Trophoblast cell (in vitro differentiated cells and primary cell): ENCODE results near the gene RCAN3.

Source experiments
- DNase-seq, 2 donors: peaks; one replicate each; pipeline ENCODE4 v3.0.0-alpha.2; 2016
- H2AFZ ChIP-seq: 2 replicates; pipeline ENCODE4 v1.6.1; 2013; ENCODE audit warnings: low read length, moderate library complexity, mild to moderate bottlenecking; ENCODE audit not compliant: insufficient read depth, poor library complexity
- H2AK5ac ChIP-seq: 2 replicates; pipeline ENCODE4 v1.6.1; 2013; ENCODE audit warnings: mild to moderate bottlenecking, low read length
- H2BK120ac ChIP-seq: 2 replicates; pipeline ENCODE4 v1.6.1; 2013; ENCODE audit warnings: low read length, mild to moderate bottlenecking, moderate library complexity; ENCODE audit not compliant: insufficient read depth, poor library complexity
- H2BK12ac ChIP-seq: 2 replicates; pipeline ENCODE4 v1.6.1; 2013; ENCODE audit warnings: mild to moderate bottlenecking, low read length, moderate library complexity
- H2BK5ac ChIP-seq: 2 replicates; pipeline ENCODE4 v1.6.1; 2013; ENCODE audit warnings: low read length, low read depth, moderate library complexity, mild to moderate bottlenecking; ENCODE audit not compliant: poor library complexity
- H3K14ac ChIP-seq: 2 replicates; pipeline ENCODE4 v1.6.1; 2013; ENCODE audit warnings: mild to moderate bottlenecking, low read length
- H3K18ac ChIP-seq: 2 replicates; pipeline ENCODE4 v1.6.1; 2013; ENCODE audit warnings: mild to moderate bottlenecking, low read length
- H3K23ac ChIP-seq: 2 replicates; pipeline ENCODE4 v1.6.1; 2013; ENCODE audit warnings: low read length
- H3K27ac ChIP-seq: 2 replicates; pipeline ENCODE4 v1.5.1; 2013; ENCODE audit warnings: low read depth, mild to moderate bottlenecking, inconsistent platforms, low read length, moderate library complexity
- H3K27me3 ChIP-seq: 2 replicates; pipeline ENCODE4 v1.6.1; 2013; ENCODE audit warnings: inconsistent platforms, mild to moderate bottlenecking, low read length, moderate library complexity; ENCODE audit not compliant: insufficient read depth
- H3K36me3 ChIP-seq, 2 experiments: 1 replicate in 1 of 2; 2 replicates in 1 of 2; pipeline ENCODE4 v1.6.1; 2013; ENCODE audit warnings: low read length in 2 of 2, mild to moderate bottlenecking in 2 of 2, moderate library complexity in 1 of 2; ENCODE audit not compliant: insufficient read depth in 2 of 2, control insufficient read depth in 1 of 2
- H3K4ac ChIP-seq: 2 replicates; pipeline ENCODE4 v1.6.1; 2013; ENCODE audit warnings: low read depth, mild to moderate bottlenecking, low read length, moderate library complexity
- H3K4me1 ChIP-seq, 2 experiments: 1 replicate in 1 of 2; 2 replicates in 1 of 2; pipeline ENCODE4 v1.6.1; 2013; ENCODE audit warnings: low read length in 2 of 2, mild to moderate bottlenecking in 2 of 2, moderate library complexity in 1 of 2; ENCODE audit not compliant: insufficient read depth in 2 of 2, control insufficient read depth in 1 of 2
- H3K4me2 ChIP-seq: 2 replicates; pipeline ENCODE4 v1.6.1; 2013; ENCODE audit warnings: inconsistent platforms, mild to moderate bottlenecking, low read length, moderate library complexity
- H3K4me3 ChIP-seq: 2 replicates; pipeline ENCODE4 v1.5.1; 2013; ENCODE audit warnings: mild to moderate bottlenecking, low read depth, low read length, inconsistent platforms
- H3K79me1 ChIP-seq: one replicate; pipeline ENCODE4 v1.6.1; 2013; ENCODE audit warnings: low read length
- H3K79me2 ChIP-seq: 2 replicates; pipeline ENCODE4 v1.6.1; 2013; ENCODE audit warnings: low read length, mild to moderate bottlenecking; ENCODE audit not compliant: control insufficient read depth, insufficient read depth, poor library complexity
- H3K9ac ChIP-seq: 2 replicates; pipeline ENCODE4 v1.6.1; 2013; ENCODE audit warnings: mild to moderate bottlenecking, low read length
- H3K9me3 ChIP-seq: 2 replicates; pipeline ENCODE4 v1.6.1; 2013; ENCODE audit warnings: low read depth, mild to moderate bottlenecking, control low read depth, inconsistent platforms, low read length; ENCODE audit not compliant: insufficient read depth
- H4K12ac ChIP-seq: 2 replicates; pipeline ENCODE4 v1.6.1; 2013; ENCODE audit warnings: low read depth, mild to moderate bottlenecking, low read length, moderate library complexity
- H4K8ac ChIP-seq: 2 replicates; pipeline ENCODE4 v1.6.1; 2013; ENCODE audit warnings: low read depth, mild to moderate bottlenecking, low read length, moderate library complexity
- H4K91ac ChIP-seq: one replicate; pipeline ENCODE4 v1.6.1; 2013; ENCODE audit warnings: low read depth, mild to moderate bottlenecking, low read length, moderate library complexity
- whole genome bisulfite sequencing: extraction: QIAGEN DNeasy Blood & Tissue Kit; methylation state at CpG from one replicate; pipeline ENCODE4 v1.1.7; 2013; ENCODE audit warnings: missing lambda C conversion rate; ENCODE audit not compliant: insufficient read length, insufficient coverage; ENCODE audit errors: extremely low coverage; 5-methylcytosine and 5-hydroxymethylcytosine counted together

Gene RCAN3

DNA sequence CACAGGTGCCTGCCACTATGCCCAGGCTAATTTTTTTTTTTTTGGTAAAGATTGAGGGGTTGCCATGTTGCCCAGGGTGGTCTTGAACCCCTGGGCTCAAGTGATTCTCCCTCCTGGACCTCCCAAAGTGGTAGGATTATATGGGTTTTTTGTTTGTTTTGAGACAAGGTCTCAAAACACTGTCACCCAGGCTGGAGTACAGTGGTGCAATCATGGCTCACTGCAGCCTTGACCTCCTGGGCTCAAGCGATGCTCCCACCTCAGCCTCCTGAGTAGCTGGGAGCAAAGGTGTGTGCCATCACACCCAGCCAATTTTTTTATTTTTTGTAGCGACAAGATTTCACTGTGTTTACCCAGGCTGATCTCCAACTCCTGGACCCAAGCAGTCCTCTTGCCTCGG lies 8.9 kb upstream of the RCAN3 start:
- no peak overlapping the region for H4K12ac ChIP-seq
- H3K79me1 ChIP-seq = no peaks in the 10 kb centered on the region
- no peak overlapping the region for H2BK12ac ChIP-seq
- H3K23ac ChIP-seq = no peak overlapping the region
- no peaks in the 10 kb centered on the region for H3K36me3 ChIP-seq
- H3K9me3 ChIP-seq = peaks cover 12% of the 10 kb centered on the region
- no peaks in the 10 kb centered on the region for H3K79me2 ChIP-seq
- H2BK5ac ChIP-seq = no peak overlapping the region
- no peak overlapping the region for H3K4ac ChIP-seq
- no peaks in the 10 kb centered on the region for H3K27me3 ChIP-seq
- no peak overlapping the region for H4K91ac ChIP-seq
- H2AFZ ChIP-seq = no peak overlapping the region
- H2BK120ac ChIP-seq = no peak overlapping the region
- H4K8ac ChIP-seq = no peak overlapping the region
- no peak overlapping the region for H3K4me3 ChIP-seq
- H3K27ac ChIP-seq = no peak overlapping the region
- H2AK5ac ChIP-seq = no peak overlapping the region
- DNase-seq = no peak
- H3K9ac ChIP-seq = no peak overlapping the region
- no peak overlapping the region for H3K4me2 ChIP-seq
- H3K14ac ChIP-seq = no peak overlapping the region
- no peaks in the 10 kb centered on the region for H3K4me1 ChIP-seq
- H3K18ac ChIP-seq = no peak overlapping the region
- WGBS = no CpG with 5 or more reads among the region's 3 CpGs

DNA sequence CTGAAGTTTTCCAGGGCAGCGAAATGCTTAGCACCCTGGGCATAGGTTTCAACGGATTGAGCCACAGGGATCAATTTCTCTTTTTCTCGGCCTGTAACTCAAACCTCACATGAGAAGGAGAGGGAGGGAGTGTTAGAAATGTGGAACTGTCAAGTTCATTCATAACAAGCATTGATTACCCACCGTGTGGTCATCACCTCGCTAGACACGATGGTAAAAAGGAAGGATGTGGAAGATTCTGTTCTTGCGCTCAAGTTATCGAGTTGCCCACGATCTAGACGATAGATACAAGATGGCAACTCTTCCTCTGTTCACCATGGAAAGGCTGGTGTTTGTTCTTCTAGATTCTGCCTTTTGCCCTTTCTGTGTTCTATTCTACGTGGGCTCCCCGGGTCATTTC lies 4.0 kb upstream of the RCAN3 start:
- H2BK120ac ChIP-seq = no peak overlapping the region
- no peak for DNase-seq

DNA sequence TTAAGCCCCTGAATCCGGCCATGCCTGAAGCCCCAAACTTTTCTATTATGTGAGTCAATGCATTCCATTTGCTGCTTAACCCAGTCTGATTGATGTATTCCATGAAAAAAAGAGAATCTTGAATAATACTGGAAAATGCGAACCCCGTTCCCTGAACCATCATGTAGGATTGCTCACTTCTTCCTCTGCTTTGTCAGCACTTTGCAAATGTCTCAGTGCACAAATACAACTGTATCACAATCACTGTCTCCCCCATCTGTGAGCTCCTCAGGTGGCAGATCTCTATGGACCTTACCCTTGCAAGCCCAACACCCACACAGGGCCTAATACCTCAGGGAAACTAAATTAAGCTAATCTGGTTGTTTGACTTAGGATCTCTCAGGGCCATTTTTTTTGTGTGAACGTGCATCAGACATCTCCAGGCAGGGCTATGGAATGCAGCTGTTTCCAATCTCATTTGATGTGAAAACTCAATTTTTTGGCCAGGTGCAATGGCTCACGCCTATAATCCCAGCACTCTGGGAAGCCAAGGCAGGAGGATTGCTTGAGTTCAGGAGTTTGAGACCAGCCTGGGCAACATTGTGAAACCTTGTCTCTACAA lies 2.1 kb upstream of the RCAN3 start:
- H2BK5ac ChIP-seq = no peak overlapping the region
- H4K8ac ChIP-seq = no peak overlapping the region
- H3K4me1 ChIP-seq = peaks cover 4 to 7% of the 10 kb centered on the region in 2 experiments
- H3K79me2 ChIP-seq = peaks cover 6% of the 10 kb centered on the region
- no CpG with 5 or more reads among the region's 5 CpGs for WGBS
- no peak overlapping the region for H2BK12ac ChIP-seq
- H3K4me3 ChIP-seq = no peak overlapping the region
- H3K79me1 ChIP-seq = peaks cover 12% of the 10 kb centered on the region
- H4K91ac ChIP-seq = no peak overlapping the region
- H3K18ac ChIP-seq = no peak overlapping the region
- no peaks in the 10 kb centered on the region for H3K9me3 ChIP-seq
- H2AK5ac ChIP-seq = no peak overlapping the region
- H3K9ac ChIP-seq = no peak overlapping the region
- H3K14ac ChIP-seq = no peak overlapping the region
- H3K27ac ChIP-seq = no peak overlapping the region
- no peak overlapping the region for H2AFZ ChIP-seq
- no peaks in the 10 kb centered on the region for H3K27me3 ChIP-seq
- no peak overlapping the region for H2BK120ac ChIP-seq
- DNase-seq = no peak
- no peak overlapping the region for H3K4ac ChIP-seq
- no peaks in the 10 kb centered on the region for H3K36me3 ChIP-seq
- no peak overlapping the region for H3K23ac ChIP-seq
- no peak overlapping the region for H4K12ac ChIP-seq
- no peak overlapping the region for H3K4me2 ChIP-seq

More for the DNA sequence above, 4.0 kb upstream of the RCAN3 start:
- H3K23ac ChIP-seq = no peak overlapping the region
- no peaks in the 10 kb centered on the region for H3K9me3 ChIP-seq
- H3K27ac ChIP-seq = no peak overlapping the region
- H3K27me3 ChIP-seq = no peaks in the 10 kb centered on the region
- H2BK12ac ChIP-seq = no peak overlapping the region
- no peak overlapping the region for H3K9ac ChIP-seq
- WGBS = no CpG with 5 or more reads among the region's 12 CpGs
- no peak overlapping the region for H4K91ac ChIP-seq
- H3K18ac ChIP-seq = no peak overlapping the region
- no peak overlapping the region for H3K14ac ChIP-seq
- H3K79me1 ChIP-seq = peaks cover 12% of the 10 kb centered on the region
- H3K4me1 ChIP-seq = peaks cover 4 to 7% of the 10 kb centered on the region in 2 experiments
- H2AK5ac ChIP-seq = no peak overlapping the region
- H3K4me2 ChIP-seq = no peak overlapping the region
- H2BK5ac ChIP-seq = no peak overlapping the region
- H2AFZ ChIP-seq = no peak overlapping the region
- H4K12ac ChIP-seq = no peak overlapping the region
- H3K79me2 ChIP-seq = peaks cover 6% of the 10 kb centered on the region
- H4K8ac ChIP-seq = no peak overlapping the region
- no peak overlapping the region for H3K4ac ChIP-seq
- no peak overlapping the region for H3K4me3 ChIP-seq
- H3K36me3 ChIP-seq = no peaks in the 10 kb centered on the region

DNA sequence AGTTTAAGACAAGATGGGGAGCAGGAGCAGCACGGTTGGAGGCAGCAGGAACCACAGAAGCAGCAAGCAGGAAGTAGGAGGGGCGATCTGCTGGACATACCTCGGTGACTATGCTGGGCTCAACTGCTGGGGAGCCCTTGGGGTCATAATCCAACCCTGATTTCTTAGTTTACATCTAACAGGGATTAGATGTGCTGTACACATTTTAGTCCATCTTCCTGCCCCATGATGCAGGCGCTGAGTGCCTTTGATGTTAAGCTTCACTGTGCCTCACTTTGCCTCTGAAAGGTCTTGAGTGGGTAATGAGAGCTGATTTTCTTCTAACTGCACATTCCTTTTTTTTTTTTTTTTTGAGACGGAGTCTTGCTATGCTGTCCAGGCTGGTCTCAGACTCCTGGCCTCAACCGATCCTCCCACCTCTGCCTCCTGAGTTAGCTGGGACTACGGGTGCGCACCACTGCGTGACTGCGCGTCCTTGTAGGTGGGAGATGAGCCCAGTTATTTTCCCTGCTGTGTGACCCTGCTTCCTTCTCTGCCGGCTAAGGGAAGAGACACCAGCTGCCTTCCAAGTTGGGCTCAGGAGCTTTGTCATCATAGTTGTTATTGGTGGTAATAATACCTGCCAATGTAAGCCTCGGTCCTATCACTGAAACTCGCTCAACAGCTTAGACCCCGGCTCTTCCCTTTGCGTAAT lies 1.1 kb upstream of the RCAN3 start:
- no peaks in the 10 kb centered on the region for H3K9me3 ChIP-seq
- no peak overlapping the region for H2AFZ ChIP-seq
- H3K27me3 ChIP-seq = no peaks in the 10 kb centered on the region
- no peak overlapping the region for H2BK12ac ChIP-seq
- WGBS = no CpG with 5 or more reads among the region's 16 CpGs
- H3K14ac ChIP-seq = peak overlapping the region; percentile 42
- peak overlapping the region; percentile 5 for H3K9ac ChIP-seq
- H3K79me1 ChIP-seq = peaks cover 12% of the 10 kb centered on the region
- H3K27ac ChIP-seq = peak overlapping the region; percentile 76
- H3K4ac ChIP-seq = no peak overlapping the region
- H3K18ac ChIP-seq = no peak overlapping the region
- peaks cover 4 to 7% of the 10 kb centered on the region in 2 experiments for H3K4me1 ChIP-seq
- H3K4me3 ChIP-seq = no peak overlapping the region
- H3K79me2 ChIP-seq = peaks cover 6% of the 10 kb centered on the region
- H3K23ac ChIP-seq = no peak overlapping the region
- H2AK5ac ChIP-seq = no peak overlapping the region
- H4K12ac ChIP-seq = no peak overlapping the region
- no peak overlapping the region for H2BK5ac ChIP-seq
- peak overlapping the region; percentile 43 for H4K8ac ChIP-seq
- peak overlapping the region; percentile 91 for H3K4me2 ChIP-seq
- peak overlapping the region; percentile 48 for H4K91ac ChIP-seq
- DNase-seq = peak; percentile 60 to 68
- H3K36me3 ChIP-seq = no peaks in the 10 kb centered on the region
- no peak overlapping the region for H2BK120ac ChIP-seq
